ENCODE data around the gene UBE2E2.

UBE2E2 gene

GRCh38 chr3:23489300-23490158, 286.4 kb downstream of the UBE2E2 start:
- no peak for DNase-seq

GRCh38 chr3:23490459-23490858, 287.3 kb downstream of the UBE2E2 start:
- no peak for DNase-seq

- DNase-seq, result no peak
These were observed 288.9 kb downstream of the UBE2E2 start for GRCh38 chr3:23492057-23492456.

- DNase-seq, result peak in 1 of 2 experiments; percentile 16
These were observed 290.8 kb downstream of the UBE2E2 start for GRCh38 chr3:23493889-23494288.

- DNase-seq, result no peak
These were observed 291.8 kb downstream of the UBE2E2 start for GRCh38 chr3:23494967-23495366.

GRCh38 chr3:23495507-23495906, 292.4 kb downstream of the UBE2E2 start:
- DNase-seq, result no peak

GRCh38 chr3:23496165-23496564, 293.0 kb downstream of the UBE2E2 start:
- no peak for DNase-seq

GRCh38 chr3:23497156-23497555, 294.0 kb downstream of the UBE2E2 start:
- no peak for DNase-seq

- no peak for DNase-seq
These were observed 298.2 kb downstream of the UBE2E2 start for GRCh38 chr3:23501201-23501802.

GRCh38 chr3:23508464-23508863, 305.3 kb downstream of the UBE2E2 start:
- no peak for DNase-seq

GRCh38 chr3:23518441-23518840, 315.3 kb downstream of the UBE2E2 start:
- DNase-seq, result no peak

- DNase-seq, result no peak
These were observed 316.4 kb downstream of the UBE2E2 start for GRCh38 chr3:23519314-23520208.

- no peak for DNase-seq
These were observed 324.2 kb downstream of the UBE2E2 start for GRCh38 chr3:23527326-23527725.

GRCh38 chr3:23533596-23533995, 330.5 kb downstream of the UBE2E2 start:
- no peak for DNase-seq

- no peak for DNase-seq
These were observed 330.9 kb downstream of the UBE2E2 start for GRCh38 chr3:23533996-23534395.

- peak in 1 of 2 experiments; percentile 10 for DNase-seq
These were observed 334.0 kb downstream of the UBE2E2 start for GRCh38 chr3:23537101-23537551.

- no peak for DNase-seq
These were observed 336.1 kb downstream of the UBE2E2 start for GRCh38 chr3:23539185-23539584.

- DNase-seq, result no peak
These were observed 337.5 kb downstream of the UBE2E2 start for GRCh38 chr3:23540600-23540999.

GRCh38 chr3:23542079-23542478, 339.0 kb downstream of the UBE2E2 start:
- no peak for DNase-seq

- no peak for DNase-seq
These were observed 343.1 kb downstream of the UBE2E2 start for GRCh38 chr3:23546181-23546580.

GRCh38 chr3:23547905-23548650, 345.0 kb downstream of the UBE2E2 start:
- no peak for DNase-seq

GRCh38 chr3:23548706-23549105, 345.6 kb downstream of the UBE2E2 start:
- no peak for DNase-seq
